Astrocyte (in vitro differentiated cells and primary cell): Measurements from ENCODE around the gene DCAF4.

Source experiments
- EZH2 ChIP-seq: IDR thresholded peaks from 2 replicates; pipeline ENCODE4 v1.6.1; 2012; ENCODE audit warnings: mild to moderate bottlenecking, low read length, inconsistent platforms; ENCODE audit not compliant: insufficient read depth
- TF ChIP-seq, protein P1 (sequence below): IDR thresholded peaks from 2 replicates; pipeline ENCODE4 v1.5.1; 2011; ENCODE audit warnings: low read depth, mild to moderate bottlenecking, inconsistent platforms, low read length, moderate library complexity; ENCODE audit not compliant: insufficient read depth

DNA sequence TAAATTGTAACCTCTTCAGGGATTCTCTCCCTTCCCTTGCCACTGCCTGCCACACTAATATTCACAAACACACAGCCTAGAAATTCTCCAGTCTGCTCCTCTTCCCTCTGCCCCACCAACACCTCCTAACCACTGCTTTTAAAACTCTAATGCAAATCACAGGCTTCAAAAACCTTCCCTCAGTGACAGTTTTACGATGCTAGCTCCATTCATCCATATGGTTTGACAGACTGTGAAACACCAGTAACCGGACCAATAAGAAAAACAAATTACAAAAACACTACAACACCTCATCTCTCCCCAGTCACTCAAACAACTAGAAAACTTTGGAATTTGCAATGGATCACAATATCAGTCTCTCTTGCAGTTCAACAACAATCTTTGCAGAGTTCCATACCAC, 38.1 kb upstream of the DCAF4 start:
- TF ChIP-seq, protein P1, sequence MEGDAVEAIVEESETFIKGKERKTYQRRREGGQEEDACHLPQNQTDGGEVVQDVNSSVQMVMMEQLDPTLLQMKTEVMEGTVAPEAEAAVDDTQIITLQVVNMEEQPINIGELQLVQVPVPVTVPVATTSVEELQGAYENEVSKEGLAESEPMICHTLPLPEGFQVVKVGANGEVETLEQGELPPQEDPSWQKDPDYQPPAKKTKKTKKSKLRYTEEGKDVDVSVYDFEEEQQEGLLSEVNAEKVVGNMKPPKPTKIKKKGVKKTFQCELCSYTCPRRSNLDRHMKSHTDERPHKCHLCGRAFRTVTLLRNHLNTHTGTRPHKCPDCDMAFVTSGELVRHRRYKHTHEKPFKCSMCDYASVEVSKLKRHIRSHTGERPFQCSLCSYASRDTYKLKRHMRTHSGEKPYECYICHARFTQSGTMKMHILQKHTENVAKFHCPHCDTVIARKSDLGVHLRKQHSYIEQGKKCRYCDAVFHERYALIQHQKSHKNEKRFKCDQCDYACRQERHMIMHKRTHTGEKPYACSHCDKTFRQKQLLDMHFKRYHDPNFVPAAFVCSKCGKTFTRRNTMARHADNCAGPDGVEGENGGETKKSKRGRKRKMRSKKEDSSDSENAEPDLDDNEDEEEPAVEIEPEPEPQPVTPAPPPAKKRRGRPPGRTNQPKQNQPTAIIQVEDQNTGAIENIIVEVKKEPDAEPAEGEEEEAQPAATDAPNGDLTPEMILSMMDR: no peak
- no peak for TF ChIP-seq EZH2
